Measurements from ENCODE around the gene GCG.

GRCh38 chr2:162196638-162197037 is 44.6 kb upstream of the GCG start:
- no peak for TF ChIP-seq EZH2 (IDR thresholded peaks at IDR 0.05; ENCODE audit: borderline replicate concordance, low read depth, low read length, severe bottlenecking)
- TF ChIP-seq, protein P1, sequence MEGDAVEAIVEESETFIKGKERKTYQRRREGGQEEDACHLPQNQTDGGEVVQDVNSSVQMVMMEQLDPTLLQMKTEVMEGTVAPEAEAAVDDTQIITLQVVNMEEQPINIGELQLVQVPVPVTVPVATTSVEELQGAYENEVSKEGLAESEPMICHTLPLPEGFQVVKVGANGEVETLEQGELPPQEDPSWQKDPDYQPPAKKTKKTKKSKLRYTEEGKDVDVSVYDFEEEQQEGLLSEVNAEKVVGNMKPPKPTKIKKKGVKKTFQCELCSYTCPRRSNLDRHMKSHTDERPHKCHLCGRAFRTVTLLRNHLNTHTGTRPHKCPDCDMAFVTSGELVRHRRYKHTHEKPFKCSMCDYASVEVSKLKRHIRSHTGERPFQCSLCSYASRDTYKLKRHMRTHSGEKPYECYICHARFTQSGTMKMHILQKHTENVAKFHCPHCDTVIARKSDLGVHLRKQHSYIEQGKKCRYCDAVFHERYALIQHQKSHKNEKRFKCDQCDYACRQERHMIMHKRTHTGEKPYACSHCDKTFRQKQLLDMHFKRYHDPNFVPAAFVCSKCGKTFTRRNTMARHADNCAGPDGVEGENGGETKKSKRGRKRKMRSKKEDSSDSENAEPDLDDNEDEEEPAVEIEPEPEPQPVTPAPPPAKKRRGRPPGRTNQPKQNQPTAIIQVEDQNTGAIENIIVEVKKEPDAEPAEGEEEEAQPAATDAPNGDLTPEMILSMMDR (IDR thresholded peaks at IDR 0.05; ENCODE audit: extremely low read depth in 1 of 2, insufficient read depth in 1 of 2, low read depth in 1 of 2, low read length in 2 of 2), result no peak
- TF ChIP-seq MAX (IDR thresholded peaks at IDR 0.05; ENCODE audit: insufficient read depth, insufficient read length), result no peak

Data from endothelial cell of umbilical vein (primary cell).